GM12891 (cell line): ENCODE results near the gene PDE6C.

ENCODE experiments used
- PAX5 ChIP-seq: IDR thresholded peaks from 2 replicates; pipeline ENCODE4 v1.6.1; 2011; ENCODE audit warnings: low read length, moderate library complexity, mild to moderate bottlenecking; ENCODE audit not compliant: insufficient read depth, severe bottlenecking
- POLR2A ChIP-seq: IDR thresholded peaks from 2 replicates; pipeline ENCODE4 v1.6.1; 2011; ENCODE audit warnings: low read depth, low read length, control low read depth
- POLR2AphosphoS5 ChIP-seq: IDR thresholded peaks from 2 replicates; pipeline ENCODE4 v1.6.1; 2011; ENCODE audit warnings: low read depth, low read length, control low read depth
- SPI1 ChIP-seq: IDR thresholded peaks from 2 replicates; pipeline ENCODE4 v1.6.1; 2011; ENCODE audit warnings: low read depth, low read length, control low read depth

DNA sequence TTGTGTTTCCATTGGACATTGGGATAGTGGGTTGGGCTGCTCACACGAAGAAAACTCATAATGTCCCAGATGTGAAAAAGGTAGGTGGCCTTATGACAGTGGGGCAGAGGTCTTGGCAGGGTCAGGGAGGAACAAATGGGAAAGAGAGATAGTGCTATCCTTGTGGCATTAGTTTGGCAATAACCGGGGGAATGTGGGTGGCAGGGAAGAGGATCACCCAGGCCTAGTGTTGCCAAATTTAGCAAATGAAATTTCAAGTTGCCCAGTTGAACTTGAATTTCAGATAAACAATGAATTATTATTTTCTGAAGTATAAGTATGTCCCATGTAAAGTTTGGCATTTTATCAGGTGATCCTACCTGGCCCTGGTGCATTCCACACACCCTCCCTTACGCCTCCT is 789 bp downstream of the PDE6C start:
- no peak for TF ChIP-seq POLR2A
- no peak for TF ChIP-seq POLR2AphosphoS5
- no peak for TF ChIP-seq PAX5
- TF ChIP-seq SPI1: no peak
